ENCODE data around the gene WNT7A. TPM values are rescaled to one million over a fixed set of nuclear protein-coding genes. Genes with fewer than 3 reads are reported as not detected.

The WNT7A gene
- total RNA-seq, 1 donor from 2014 or later, result not detected

DNA sequence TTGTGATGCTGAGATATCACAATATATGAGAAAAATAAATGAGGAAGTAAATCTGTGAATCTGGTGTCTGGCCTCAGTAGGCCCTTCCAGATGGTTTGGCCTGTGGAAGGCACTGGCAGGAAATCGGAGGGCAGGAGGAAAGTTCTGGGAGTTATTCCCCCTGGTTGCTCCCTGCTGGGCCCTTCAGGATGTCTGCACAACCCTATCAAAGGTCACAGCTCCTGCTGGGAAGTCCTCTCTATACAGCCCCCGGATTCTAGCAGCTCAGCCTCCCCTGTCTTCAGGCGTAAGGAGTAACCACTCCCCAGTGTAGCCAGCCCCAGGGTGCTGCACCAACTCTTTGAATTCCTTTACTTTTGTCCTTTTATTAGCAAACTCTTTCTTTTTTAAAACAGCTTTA lies 56.2 kb downstream of the WNT7A start:
- peaks cover 7% of the 10 kb centered on the region for H3K4me1 ChIP-seq
- DNase-seq (ENCODE audit: low spot score), result no peak
- no peaks in the 10 kb centered on the region for H3K27me3 Mint-ChIP-seq (ENCODE audit: insufficient read depth, low read depth)
- no peaks in the 10 kb centered on the region for H3K36me3 ChIP-seq
- no peaks in the 10 kb centered on the region for H3F3A ChIP-seq (ENCODE audit: low read depth)
- peak overlapping the region; percentile 46 for H3K27ac Mint-ChIP-seq
- no peak overlapping the region for H3K4me3 Mint-ChIP-seq
- H3K27me3 ChIP-seq, result no peaks in the 10 kb centered on the region
- H3K9me3 ChIP-seq (ENCODE audit: low read depth), result no peaks in the 10 kb centered on the region
- H3K9me3 Mint-ChIP-seq, result peaks cover 5% of the 10 kb centered on the region
- H3K4me3 ChIP-seq, result no peak overlapping the region
- no peak overlapping the region for H3K27ac ChIP-seq
- H3K36me3 Mint-ChIP-seq, result peaks cover 7% of the 10 kb centered on the region
- H2AFZ ChIP-seq (replicated peaks), result no peak overlapping the region
- H3K4me2 ChIP-seq, result no peak overlapping the region
- no peak overlapping the region for H3K9ac ChIP-seq
- H4K20me1 ChIP-seq (ENCODE audit: low read depth), result no peaks in the 10 kb centered on the region
- H3K79me2 ChIP-seq (ENCODE audit: low read depth), result no peaks in the 10 kb centered on the region
- H3K4me1 Mint-ChIP-seq, result peaks cover 41% of the 10 kb centered on the region
- TF ChIP-seq EZH2 (IDR thresholded peaks at IDR 0.05), result no peak
- no peak for TF ChIP-seq EZH2phosphoT487 (IDR thresholded peaks at IDR 0.05)
- TF ChIP-seq, protein P1, sequence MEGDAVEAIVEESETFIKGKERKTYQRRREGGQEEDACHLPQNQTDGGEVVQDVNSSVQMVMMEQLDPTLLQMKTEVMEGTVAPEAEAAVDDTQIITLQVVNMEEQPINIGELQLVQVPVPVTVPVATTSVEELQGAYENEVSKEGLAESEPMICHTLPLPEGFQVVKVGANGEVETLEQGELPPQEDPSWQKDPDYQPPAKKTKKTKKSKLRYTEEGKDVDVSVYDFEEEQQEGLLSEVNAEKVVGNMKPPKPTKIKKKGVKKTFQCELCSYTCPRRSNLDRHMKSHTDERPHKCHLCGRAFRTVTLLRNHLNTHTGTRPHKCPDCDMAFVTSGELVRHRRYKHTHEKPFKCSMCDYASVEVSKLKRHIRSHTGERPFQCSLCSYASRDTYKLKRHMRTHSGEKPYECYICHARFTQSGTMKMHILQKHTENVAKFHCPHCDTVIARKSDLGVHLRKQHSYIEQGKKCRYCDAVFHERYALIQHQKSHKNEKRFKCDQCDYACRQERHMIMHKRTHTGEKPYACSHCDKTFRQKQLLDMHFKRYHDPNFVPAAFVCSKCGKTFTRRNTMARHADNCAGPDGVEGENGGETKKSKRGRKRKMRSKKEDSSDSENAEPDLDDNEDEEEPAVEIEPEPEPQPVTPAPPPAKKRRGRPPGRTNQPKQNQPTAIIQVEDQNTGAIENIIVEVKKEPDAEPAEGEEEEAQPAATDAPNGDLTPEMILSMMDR (IDR thresholded peaks at IDR 0.05), result no peak

DNA sequence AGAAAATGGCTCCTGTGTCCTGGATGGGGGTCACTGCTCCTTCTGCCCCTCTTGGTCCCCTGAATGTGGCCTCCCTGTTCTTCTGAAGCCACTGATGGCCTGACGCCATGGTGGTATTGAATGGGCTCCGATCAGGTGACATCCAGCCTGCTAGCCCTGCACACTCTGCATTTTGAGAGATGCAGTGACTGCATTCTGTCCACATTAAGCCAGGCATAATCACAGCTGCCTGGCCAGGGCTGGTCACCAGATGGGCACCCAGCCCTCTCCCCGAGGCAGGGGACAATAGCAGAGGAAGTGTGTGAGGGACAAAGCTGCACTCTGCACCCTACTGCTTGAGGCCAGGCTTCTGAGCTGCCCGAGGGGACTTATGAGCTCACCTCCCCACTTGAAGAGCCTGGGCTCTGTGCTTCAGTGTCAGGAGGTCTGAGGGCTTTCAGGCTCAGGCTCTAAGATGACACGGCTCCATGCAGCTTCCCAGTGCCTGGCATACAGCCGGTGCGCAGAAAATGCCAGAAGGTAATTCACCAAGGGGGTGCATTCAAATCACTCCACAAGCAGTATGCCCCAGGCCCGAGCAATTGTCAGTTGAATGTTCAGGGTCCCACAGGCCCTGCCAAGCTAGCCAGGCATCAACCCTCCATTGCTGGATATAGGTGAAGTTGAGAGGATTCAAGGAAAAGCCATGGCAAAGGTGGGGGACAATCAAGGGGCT lies 56.8 kb downstream of the WNT7A start:
- TF ChIP-seq, protein P1 (IDR thresholded peaks at IDR 0.05), result no peak
- TF ChIP-seq EZH2 (IDR thresholded peaks at IDR 0.05) (no peak), EZH2phosphoT487 (IDR thresholded peaks at IDR 0.05) (no peak)
- Histone ChIP-seq H3K4me1 (peaks cover 7% of the 10 kb centered on the region), H3K9ac (no peak overlapping the region), H3K79me2 (ENCODE audit: low read depth) (no peaks in the 10 kb centered on the region), H3K27ac (no peak overlapping the region), H3K9me3 (ENCODE audit: low read depth) (no peaks in the 10 kb centered on the region), H3K4me3 (no peak overlapping the region), H3K4me2 (no peak overlapping the region), H3K27me3 (no peaks in the 10 kb centered on the region), H3K36me3 (no peaks in the 10 kb centered on the region), H3F3A (ENCODE audit: low read depth) (no peaks in the 10 kb centered on the region), H4K20me1 (ENCODE audit: low read depth) (no peaks in the 10 kb centered on the region), H2AFZ (replicated peaks) (no peak overlapping the region)
- Mint-ChIP-seq H3K27me3 (ENCODE audit: insufficient read depth, low read depth) (no peaks in the 10 kb centered on the region), H3K27ac (no peak overlapping the region), H3K4me1 (peaks cover 41% of the 10 kb centered on the region), H3K4me3 (no peak overlapping the region), H3K9me3 (peaks cover 8% of the 10 kb centered on the region), H3K36me3 (peaks cover 12% of the 10 kb centered on the region)
- DNase-seq (ENCODE audit: low spot score), result no peak

DNA sequence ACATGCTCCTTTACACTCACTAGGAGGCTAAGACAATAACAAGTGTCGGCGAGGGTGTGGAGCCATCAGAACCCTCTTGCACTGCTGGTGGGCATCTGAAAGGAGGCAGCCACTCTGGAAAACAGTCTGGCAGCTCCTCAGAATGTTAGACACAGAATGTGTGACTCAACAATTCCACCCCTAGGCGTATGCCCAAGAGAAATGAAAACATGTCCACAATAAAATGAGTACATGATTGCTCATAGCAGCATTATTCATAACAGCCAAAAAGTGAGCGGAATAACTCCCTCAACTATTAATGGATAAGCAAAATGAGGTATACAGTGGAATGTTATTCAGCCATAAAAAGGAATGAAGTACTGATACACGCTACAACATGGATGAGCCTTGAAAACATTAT lies 57.8 kb downstream of the WNT7A start:
- Mint-ChIP-seq H3K4me3 (no peak overlapping the region), H3K9me3 (peaks cover 17% of the 10 kb centered on the region), H3K27me3 (ENCODE audit: insufficient read depth, low read depth) (peaks cover 3% of the 10 kb centered on the region), H3K27ac (no peak overlapping the region), H3K36me3 (peaks cover 20% of the 10 kb centered on the region), H3K4me1 (peaks cover 41% of the 10 kb centered on the region)
- H3K4me1 ChIP-seq, result peaks cover 7% of the 10 kb centered on the region
- TF ChIP-seq, protein P1 (IDR thresholded peaks at IDR 0.05), result no peak
- TF ChIP-seq EZH2 (IDR thresholded peaks at IDR 0.05), result no peak
- no peak for TF ChIP-seq EZH2phosphoT487 (IDR thresholded peaks at IDR 0.05)
- no peaks in the 10 kb centered on the region for H3K27me3 ChIP-seq
- H3K4me2 ChIP-seq, result no peak overlapping the region
- no peak overlapping the region for H3K9ac ChIP-seq
- H3K36me3 ChIP-seq, result no peaks in the 10 kb centered on the region
- H3K79me2 ChIP-seq (ENCODE audit: low read depth), result no peaks in the 10 kb centered on the region
- H4K20me1 ChIP-seq (ENCODE audit: low read depth), result no peaks in the 10 kb centered on the region
- H3K9me3 ChIP-seq (ENCODE audit: low read depth), result no peaks in the 10 kb centered on the region
- no peak for DNase-seq (ENCODE audit: low spot score)
- no peak overlapping the region for H2AFZ ChIP-seq (replicated peaks)
- H3K27ac ChIP-seq, result no peak overlapping the region
- no peaks in the 10 kb centered on the region for H3F3A ChIP-seq (ENCODE audit: low read depth)
- no peak overlapping the region for H3K4me3 ChIP-seq

Measured in neural progenitor cell (in vitro differentiated cells).